ENCODE measurements around the gene RBFOX2. TPM values are rescaled to one million over a fixed set of nuclear protein-coding genes. Genes with fewer than 3 reads are reported as not detected.
A peak's percentile ranks its signal among the peaks of the same experiment; 100 is the strongest.
"Not testable (repeated sequence)": the region's sequence is repeated elsewhere in the genome, so short reads cannot be mapped to it uniquely, and the experiment has no call there.

RBFOX2 gene
- total RNA-seq, 1 donor: 17.8 TPM

DNA sequence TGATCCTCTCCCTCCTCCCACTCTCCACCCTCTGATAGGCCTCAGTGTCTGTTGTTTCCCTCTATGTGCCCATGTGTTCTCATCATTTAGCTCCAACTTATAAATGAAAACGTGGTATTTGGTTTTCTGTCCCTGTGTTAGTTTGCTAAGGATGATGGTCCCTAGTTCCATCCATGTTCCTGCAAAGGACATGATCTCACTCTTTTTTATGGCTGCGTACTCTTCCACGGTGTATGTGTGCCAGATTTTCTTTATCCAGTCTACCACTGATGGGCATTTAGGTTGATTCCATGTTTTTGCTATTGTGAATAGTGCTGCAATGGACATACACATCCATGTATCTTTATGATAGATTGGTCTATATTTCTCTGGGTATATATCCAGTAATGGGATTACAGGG is 15.9 kb upstream of the RBFOX2 start:
- not testable (repeated sequence) for DNase-seq (ENCODE audit: low read depth in 2 of 3, low spot score in 2 of 3)

DNA sequence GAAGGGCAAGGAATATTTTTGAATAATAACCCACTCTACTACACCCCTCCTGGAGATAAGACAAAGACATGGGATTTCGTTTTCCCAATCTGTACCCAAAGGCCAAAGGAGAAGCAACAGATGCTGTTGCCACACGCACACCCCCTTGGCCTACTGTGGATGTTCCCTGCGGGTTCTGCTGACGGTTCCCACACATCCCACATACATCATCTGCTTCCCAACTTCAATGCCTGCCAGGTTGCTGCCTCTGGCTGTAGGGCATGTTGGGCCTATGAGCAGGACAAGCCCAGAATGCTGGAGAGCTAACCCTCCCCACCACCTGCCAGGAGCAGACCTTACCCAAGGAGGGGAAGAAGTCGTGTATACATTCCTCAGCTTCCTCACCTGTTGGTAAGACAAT is 13.6 kb upstream of the RBFOX2 start:
- no peak for DNase-seq (ENCODE audit: low read depth in 2 of 3, low spot score in 2 of 3)

DNA sequence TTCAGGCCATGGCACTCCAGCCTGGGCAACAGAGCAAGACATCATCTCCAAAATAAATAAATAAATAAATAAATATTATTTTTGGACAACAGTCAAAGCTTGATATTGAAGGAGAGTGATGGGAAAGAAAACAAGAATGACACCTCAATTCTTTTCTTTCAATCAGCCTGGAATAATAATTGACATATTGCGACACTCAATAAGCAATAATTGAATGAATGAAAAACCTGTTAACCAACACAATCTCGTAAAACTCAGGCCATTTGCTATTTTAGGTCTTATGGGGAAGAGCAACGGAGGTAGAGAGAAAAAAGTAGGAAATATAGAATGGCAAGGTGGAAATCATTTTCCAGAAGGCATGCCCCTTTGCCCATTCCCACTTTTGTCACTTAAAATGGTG is 10.5 kb upstream of the RBFOX2 start:
- no peak for DNase-seq (ENCODE audit: low read depth in 2 of 3, low spot score in 2 of 3)

DNA sequence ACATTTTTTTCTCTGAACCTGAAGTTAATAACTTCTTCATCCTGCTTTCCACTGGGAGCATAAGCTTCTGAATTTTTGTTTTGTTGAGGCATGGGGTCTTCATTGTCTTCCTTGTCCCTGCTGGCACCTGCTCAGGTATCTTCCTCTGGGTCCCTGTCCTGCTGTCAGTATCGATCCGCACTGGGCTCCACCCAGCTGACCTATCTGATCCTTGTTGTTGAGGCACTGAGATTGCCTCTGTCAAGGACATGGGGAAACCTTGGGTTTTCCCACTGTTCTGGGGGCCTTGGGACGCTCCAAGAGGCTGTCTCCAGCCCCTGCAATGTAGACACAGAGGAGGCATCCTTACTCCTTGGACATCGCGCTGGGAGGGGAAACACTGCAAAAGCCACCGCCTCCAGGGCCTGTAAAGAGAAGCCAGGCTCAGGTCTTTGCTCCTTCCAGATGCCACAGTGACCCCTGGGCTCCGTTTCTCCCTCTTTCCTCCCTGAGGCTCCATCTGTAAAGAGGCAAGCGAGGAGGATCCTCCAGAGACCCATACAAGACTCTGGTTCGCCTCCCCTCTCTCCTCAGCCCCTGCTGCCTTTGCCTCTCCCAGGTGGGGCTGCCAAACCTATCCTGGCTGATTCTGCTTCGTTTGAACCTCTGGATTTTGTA is 8.6 kb upstream of the RBFOX2 start:
- DNase-seq (ENCODE audit: low read depth in 2 of 3, low spot score in 2 of 3): no peak

DNA sequence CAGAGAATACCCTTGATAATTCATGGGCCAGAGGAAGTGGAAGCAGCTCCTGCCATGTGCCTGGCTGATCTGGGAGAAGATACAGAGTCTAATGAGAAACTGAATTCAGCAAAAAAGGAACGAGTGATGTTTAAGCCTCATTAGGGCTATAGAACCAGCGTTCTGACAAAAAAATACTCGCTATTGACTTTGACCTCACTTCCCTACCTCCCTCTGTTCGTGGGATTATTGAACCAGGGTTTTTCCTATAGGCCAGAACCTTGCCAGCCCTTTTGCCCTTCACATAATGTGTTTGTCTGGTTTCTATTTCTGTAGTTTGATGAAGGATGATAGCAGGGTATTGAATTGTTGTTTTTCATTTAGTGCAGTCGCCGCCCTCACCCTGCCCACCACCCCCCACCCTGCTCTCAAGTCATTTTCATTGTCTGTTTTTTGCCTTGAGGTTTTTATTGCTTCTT is 7.6 kb upstream of the RBFOX2 start:
- DNase-seq (ENCODE audit: low read depth in 2 of 3, low spot score in 2 of 3): no peak

DNA sequence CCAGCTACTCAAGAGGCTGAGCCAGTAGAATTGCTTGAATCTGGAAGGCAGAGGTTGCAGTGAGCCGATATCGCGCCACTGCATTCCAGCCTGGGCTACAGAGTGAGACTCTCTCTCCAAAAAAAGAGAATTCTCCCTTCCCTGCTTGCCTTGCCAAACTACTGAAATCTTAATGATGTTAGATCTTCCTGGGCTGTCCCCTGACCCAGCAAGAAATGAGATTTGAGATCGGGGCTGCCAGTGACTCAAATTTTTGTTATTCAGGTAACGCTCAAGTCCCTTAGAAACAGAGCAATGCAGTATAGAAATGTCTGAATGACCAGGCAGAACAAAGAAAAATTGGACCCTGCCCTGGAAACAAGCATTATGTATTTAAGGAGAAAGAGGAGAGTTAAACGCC is 4.0 kb upstream of the RBFOX2 start:
- no peak for DNase-seq (ENCODE audit: low read depth in 2 of 3, low spot score in 2 of 3)

DNA sequence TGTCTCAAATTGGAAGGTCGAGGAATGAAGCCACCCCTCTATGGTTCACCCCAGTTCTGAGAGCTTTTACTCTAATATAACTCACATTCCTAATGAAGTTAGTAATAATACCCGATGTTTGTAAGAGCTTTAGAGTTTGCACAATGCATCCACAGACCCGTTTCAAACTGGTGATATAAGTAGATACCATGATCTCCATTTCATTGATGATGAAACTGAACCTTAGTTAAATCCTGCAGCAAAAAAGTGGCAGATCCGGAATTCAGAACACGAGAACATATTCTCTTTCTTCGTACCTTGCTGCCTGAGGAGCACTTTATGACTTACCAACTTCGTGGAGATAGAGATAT is 757 bp upstream of the RBFOX2 start:
- DNase-seq (ENCODE audit: low read depth in 2 of 3, low spot score in 2 of 3): no peak

DNA sequence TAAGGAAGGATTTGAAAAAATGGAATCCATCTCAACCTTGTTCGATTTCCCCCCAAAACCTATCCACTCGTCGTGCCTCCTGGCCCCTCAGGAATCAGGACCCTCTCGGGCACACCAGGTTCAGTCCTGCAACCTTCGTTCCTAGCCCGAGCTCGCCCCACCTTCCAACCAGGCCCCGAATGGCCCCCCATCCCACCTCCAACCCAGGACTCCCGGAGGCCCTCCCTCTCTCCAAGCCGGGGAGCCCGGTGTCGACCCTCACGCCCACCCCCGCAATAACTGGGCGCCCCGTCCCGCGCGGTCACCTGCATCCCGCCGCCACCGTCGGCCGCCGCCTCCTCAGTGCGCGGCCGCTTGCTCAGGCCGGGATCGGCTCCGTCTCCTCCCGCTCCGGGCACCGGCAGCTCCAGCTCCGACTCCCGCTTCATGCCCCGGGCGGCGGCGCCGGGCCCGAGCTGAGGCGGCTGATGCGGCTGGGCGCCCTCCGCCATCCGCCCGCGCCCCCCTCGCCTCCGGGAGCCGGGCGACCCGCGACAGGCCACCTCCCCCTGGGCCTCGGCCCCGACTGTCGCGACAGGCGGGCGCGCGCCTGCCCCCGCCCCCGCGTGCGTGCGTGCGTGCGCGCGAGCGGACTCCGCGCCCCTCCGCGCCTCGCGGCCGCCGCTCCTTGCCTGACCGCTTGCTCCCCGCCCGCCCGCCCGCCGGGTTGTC is 534 bp downstream of the RBFOX2 start:
- no peak for DNase-seq (ENCODE audit: low read depth in 2 of 3, low spot score in 2 of 3)

DNA sequence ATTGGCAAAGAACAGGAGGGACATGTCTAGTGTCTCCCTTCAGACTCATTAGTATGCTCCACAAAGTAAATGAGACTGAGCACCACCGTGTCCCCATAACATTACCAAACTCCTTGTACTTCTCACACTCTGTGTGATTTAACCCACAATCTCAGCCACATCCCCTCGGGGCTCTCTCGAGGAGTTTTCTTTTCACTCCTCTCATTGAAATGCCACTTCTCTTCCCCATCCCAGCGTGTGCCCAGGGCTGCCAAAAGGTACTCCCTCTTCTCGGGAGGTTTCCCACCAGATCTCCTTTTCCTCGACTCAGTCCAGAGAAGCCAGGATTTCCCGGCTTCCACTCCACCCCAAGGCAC is 1.1 kb downstream of the RBFOX2 start:
- no peak for DNase-seq (ENCODE audit: low read depth in 2 of 3, low spot score in 2 of 3)

DNA sequence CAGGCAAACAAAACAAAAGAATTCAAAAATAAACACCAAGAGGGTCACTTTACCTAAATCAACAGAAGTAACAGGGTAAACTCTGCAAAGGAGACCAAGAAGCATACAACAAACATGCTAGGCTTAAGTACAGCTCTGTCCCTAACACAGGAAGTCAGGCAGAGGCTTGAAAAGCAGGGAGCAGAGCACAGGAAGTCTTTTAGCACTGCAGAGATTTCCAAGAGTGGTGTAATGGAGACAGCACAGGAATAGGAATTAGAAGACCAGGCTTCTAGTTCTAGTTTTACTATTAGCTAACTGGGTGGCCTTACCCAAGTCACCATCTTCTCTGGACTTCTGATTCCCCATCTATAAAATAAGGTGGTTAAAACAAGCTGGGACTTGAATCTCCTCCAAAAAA is 1.9 kb downstream of the RBFOX2 start:
- no peak for DNase-seq (ENCODE audit: low read depth in 2 of 3, low spot score in 2 of 3)

DNA sequence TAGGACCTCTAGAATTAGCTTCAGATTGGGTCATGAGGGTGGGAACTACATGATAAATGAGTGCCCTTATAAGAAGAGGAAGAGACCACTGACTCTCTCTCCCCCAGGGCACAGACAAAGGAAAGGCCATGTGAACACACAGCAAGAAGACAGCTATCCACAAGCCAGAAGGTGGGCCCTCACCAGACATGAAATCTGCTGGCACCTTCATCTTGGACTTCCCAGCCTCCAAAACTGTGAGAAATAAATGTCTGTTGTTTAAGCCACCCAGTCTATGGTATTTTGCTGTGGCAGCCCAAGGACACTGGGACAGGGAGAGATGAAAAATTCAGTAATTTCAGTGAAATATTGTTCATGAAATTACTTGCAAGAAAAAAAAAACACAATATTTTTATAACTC is 5.9 kb downstream of the RBFOX2 start:
- DNase-seq (ENCODE audit: low read depth in 2 of 3, low spot score in 2 of 3): no peak

DNA sequence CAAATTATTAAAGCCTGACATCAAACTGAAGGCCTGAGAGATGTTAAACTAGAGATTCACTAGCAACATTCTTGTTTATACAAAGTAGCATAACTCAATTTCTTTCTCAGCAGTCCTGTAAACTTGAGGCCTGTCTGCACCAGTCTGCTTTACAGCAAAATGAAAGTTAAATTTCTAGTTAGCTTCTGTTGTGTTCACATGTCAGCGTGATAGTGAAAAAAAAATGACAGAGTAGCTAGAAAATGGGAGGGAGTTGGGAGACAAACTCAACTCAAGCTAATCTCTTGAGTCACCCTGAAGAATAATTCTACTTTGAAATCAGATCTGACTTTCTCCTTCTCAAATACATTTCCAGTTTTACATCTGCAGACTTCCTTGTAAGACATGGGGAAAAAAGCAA is 6.5 kb downstream of the RBFOX2 start:
- peak in 1 of 3 donors; percentile 37 for DNase-seq (ENCODE audit: low read depth in 2 of 3, low spot score in 2 of 3)

DNA sequence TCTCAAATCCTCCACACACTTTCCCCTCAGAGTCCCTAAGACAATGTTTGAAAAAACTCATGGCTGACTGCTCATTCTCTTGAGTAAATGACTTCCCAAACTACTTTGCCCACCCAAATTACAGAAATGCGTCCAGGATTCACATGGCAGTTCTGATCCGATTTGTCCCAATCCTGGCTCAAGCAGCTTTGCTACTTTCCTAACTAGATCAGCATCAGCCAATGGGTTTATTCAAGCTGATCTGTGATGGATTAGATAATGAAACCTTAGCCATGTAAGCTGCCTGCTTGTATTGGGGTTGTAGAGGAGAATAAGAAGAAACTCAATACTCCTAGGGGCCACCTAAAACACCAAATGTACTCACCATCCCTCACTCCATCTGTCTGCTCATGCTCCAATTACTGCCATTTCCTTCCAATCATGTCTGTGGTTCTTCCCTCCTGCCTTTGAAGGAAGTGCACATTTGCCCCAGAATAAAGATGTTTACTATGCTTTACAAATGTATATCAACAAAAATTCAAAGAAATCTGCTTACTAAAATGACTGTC is 6.9 kb downstream of the RBFOX2 start:
- DNase-seq (ENCODE audit: low read depth in 2 of 3, low spot score in 2 of 3): no peak

DNA sequence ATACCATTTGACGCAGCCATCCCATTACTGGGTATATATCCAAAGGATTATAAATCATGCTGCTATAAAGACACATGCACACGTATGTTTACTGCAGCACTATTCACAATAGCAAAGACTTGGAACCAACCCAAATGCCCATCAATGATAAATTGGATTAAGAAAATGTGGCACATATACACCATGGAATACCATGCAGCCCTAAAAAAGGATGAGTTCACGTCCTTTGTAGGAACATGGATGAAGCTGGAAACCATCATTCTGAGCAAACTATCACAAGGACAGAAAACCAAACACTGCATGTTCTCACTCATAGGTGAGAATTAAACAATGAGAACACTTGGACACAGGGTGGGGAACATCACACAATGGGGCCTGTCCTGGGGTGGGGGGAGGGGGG is 7.8 kb downstream of the RBFOX2 start:
- DNase-seq (ENCODE audit: low read depth in 2 of 3, low spot score in 2 of 3): not testable (repeated sequence)

DNA sequence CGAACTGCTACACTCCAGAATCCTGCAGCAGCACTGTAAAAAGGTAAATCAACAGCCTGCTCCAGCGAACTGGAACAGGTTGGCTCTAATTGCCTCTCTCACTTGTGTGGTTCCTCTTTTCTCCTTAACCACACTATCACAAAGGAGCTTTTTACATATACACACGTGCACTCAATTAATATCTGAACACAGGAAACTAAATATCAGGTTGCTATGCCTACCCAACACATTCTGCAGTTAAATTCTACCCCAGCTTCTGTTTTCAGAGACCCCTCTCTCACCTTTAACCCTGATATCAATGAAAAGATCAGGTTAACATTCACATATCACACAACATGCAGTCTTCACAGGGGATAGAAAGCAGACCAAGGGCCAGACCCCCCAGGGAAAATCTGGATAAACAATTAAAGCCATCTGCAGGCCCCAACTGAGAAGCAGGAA is 11.0 kb downstream of the RBFOX2 start:
- DNase-seq (ENCODE audit: low read depth in 2 of 3, low spot score in 2 of 3): peak in 2 of 3 donors; percentile 56 to 83

DNA sequence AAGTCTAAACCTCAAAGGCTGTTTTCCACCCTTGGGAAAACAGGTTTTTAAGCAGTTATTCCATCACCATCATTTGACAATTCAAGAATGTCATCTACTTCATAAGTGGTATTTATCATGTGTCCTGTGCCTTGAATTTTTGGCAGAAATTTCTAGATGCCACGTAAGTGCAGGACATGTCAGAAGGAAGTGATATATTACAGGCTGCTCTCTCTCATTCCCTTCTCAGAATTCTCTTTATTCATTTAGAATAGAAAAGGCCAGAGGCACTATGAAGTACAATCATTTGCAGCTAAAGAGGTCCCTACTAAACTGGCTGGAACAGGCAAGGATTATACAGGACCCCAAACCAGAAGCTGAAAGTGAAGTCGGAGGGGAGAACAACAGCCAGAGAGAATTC is 11.9 kb downstream of the RBFOX2 start:
- no peak for DNase-seq (ENCODE audit: low read depth in 2 of 3, low spot score in 2 of 3)

DNA sequence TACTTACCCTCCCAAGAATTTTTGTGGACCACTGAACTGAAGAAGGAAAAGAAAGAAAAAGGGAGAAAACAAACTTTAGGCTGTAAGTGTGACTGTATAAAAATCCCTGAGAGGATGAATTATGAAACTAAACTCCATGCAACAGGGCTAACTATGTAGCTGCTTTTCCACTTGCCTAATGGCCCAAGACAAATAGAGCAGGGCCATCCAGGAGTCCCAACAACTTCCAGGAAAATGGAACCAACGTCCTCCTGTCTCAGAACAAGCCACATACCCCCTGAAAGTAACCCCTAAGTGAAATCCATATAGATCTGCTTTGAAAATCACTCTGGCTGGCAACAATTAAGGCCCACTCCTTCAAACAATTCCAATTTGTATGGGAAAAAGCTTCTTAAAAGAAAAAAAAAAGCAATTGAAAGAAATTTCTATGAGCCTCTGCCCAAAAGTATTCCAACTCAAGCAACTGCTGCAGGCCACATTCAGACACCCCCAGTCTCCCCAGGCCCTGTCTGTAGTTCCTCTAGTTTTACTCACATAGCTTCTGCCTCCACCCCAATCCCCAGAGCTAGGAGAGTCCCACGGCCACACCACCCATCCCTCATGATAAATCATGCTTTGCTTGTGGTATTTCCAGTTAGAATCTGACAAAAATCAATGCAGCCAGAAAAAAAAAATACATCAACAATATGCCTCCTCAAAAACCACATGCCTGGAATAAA is 12.7 kb downstream of the RBFOX2 start:
- DNase-seq (ENCODE audit: low read depth in 2 of 3, low spot score in 2 of 3): no peak

DNA sequence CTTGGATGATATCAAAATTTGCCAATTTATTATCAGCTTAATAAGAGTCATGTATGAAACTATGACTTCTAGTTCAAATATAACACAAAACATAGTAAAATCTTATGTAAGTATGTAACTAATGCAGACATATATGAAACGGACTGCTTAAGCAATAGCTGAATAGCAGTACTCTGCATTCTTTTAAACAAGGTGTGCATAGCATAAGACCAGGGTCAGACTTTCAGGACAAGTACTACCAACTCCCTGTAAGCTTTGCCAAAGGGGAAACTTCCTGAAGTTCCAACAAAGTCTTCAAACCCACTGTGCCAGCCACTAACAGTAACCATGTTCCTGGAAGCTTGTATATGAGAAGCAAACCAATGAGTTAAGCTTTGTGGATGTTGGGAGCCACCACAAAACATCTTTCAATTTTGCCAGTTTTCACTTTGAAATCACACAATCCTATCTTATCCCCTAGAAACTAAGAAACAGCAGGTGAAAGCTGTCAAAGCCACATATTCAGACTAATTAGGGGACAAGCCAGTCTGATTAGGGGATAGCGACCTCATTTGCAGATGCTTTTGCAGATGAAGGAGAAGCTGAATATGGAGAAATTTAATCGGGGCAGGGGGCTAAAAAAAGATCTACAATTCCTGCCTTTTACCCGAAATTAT is 13.3 kb downstream of the RBFOX2 start:
- no peak for DNase-seq (ENCODE audit: low read depth in 2 of 3, low spot score in 2 of 3)

DNA sequence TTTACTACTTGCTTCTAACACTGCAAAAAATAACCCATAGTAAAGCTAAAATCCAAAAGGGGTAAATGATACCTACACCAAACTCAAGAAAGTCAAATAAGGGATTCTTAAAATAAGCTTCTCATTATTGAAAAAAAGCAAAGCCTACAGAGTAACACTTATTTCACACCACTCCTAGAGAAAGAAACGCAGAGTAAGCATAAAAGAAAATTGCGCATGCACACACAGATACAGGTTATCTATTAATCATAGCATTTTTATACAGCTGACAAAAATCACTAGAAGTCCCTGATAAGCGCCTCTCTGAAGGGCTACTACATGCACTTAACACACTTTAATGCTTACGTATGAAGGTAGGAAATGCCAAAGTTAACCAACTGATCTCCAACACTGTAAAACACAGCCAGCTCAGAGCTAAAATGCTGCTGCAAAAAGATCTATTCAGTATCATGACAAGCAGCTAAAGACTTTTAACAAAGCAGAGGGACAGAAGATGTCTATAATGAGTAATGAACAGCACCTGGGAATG is 14.0 kb downstream of the RBFOX2 start:
- DNase-seq (ENCODE audit: low read depth in 2 of 3, low spot score in 2 of 3): no peak

DNA sequence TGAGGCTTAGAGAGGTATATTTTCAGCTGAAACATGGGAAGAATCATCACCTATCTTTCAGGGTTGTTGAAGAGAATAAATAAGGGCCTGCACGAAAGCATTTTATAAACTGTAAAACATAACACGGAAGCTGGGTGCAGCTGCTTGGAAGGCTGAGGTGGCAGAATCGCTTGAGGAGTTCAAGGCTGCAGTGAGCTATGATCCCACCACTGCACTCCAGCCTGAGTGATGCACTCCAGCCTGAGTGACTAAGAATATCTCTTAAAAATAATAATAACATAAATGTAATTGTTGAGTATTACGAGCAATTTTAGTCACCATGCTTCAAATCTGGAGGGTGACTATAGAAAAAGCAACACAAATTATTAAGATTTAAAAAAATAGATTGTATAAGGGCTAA is 16.3 kb downstream of the RBFOX2 start:
- no peak for DNase-seq (ENCODE audit: low read depth in 2 of 3, low spot score in 2 of 3)

DNA sequence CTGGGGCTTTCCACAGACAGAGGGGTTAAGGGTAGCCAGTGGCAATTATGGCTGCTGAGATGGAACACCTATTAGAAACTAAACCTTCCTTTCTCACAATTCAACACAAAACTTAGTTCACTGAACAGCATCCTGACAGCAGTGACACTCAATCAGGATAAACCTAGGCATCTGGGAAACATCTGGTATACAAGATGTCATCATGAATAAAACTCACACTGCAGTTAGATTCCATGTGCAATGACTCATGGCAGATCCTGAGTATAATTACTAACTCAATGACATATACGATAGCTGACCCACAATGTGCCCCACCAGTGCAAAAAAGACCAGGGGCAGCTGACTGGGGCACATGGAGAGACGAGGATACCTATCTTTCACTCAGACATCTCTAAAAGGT is 17.7 kb downstream of the RBFOX2 start:
- DNase-seq (ENCODE audit: low read depth in 2 of 3, low spot score in 2 of 3): no peak
